ENCODE data around the gene KCNH2.
"Not testable (repeated sequence)": the region's sequence is repeated elsewhere in the genome, so short reads cannot be mapped to it uniquely, and the experiment has no call there.

The KCNH2 gene

DNA sequence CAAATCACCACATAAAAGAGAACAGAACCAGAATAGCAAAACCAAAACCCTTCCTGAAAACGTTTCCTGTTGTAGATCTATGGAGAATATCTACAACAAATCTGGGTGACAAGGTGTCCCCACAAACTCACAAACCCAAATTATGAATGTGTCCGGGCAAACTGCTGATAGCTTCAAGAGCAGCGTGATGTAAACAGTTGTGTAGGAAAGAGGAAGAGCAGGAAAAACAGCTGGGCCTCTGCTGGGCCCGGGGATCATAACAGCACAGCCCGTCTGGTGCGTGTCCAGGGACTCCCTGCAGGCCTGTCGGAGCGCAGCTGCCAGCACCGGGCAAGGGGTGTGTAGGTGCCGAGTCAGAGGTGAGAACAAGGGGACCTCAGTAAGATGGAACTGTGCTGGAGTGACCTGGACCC is 53.7 kb downstream of the KCNH2 start:
- DNase-seq, result no peak

GRCh38 chr7:150923802-150924201 is 54.3 kb downstream of the KCNH2 start:
- no peak for DNase-seq

DNA sequence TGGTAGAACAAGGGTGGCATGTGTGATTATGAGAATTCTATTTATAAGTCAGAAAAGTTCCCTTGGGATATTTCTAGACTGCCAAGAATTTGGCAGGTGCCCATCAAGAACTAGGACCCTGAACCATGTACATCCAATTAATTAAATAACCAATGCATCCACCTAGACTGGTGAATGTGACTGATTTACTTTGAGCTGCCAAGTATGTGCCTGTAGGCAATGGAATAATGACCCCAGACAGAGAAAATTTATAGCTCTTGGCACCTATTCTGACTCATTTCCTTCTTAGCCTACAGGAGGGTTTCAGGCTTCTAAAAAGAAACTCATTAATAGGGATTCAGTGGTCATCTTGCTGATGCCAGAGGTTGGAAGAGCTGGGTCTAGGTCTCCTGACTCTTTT is 54.9 kb downstream of the KCNH2 start:
- no peak for DNase-seq

GRCh38 chr7:150919160-150919559 is 59.0 kb downstream of the KCNH2 start:
- no peak for DNase-seq

GRCh38 chr7:150918378-150918777 is 59.7 kb downstream of the KCNH2 start:
- no peak for DNase-seq

- DNase-seq, result no peak
Measured at GRCh38 chr7:150917969-150918368, 60.2 kb downstream of the KCNH2 start.

GRCh38 chr7:150916670-150917069 is 61.5 kb downstream of the KCNH2 start:
- DNase-seq, result no peak

- no peak for DNase-seq
Measured at GRCh38 chr7:150914966-150915365, 63.2 kb downstream of the KCNH2 start.

- no peak for DNase-seq
Measured at GRCh38 chr7:150914196-150914595, 63.9 kb downstream of the KCNH2 start.

- no peak for DNase-seq
Measured at GRCh38 chr7:150912427-150912826, 65.7 kb downstream of the KCNH2 start.

- DNase-seq, result no peak
Measured at GRCh38 chr7:150911590-150912267, 66.4 kb downstream of the KCNH2 start.

- no peak for DNase-seq
Measured at GRCh38 chr7:150910996-150911422, 67.1 kb downstream of the KCNH2 start.

DNA sequence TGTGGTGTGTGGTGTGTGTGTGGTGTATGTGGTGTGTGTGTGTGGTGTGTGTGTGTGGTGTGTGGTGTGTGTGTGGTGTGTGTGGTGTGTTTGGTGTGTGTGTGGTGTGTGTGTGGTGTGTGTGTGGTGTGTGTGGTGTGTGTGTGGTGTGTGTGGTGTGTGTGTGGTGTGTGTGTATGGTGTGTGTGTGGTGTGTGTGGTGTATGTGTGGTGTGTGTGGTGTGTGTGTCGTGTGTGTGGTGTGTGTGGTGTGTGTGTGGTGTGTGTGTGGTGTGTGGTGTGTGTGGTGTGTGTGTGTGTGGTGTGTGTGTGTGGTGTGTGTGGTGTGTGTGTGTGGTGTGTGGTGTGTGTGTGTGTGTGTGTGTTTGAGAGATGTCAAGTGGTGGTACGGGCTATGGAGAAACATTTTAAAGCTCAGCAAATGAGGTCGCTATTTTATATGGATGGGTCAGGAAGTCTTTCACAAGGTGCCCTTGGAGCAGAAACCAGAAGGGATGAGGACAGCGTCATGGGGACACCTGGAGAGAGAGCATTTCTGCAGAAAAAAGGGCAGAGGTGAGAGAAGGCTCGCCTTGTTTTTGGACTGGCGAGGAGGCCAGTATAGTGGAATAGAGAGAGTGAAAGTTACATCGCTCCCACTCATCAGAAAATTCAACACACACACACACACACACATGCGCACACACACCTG is 67.7 kb downstream of the KCNH2 start:
- DNase-seq, result not testable (repeated sequence)

DNA sequence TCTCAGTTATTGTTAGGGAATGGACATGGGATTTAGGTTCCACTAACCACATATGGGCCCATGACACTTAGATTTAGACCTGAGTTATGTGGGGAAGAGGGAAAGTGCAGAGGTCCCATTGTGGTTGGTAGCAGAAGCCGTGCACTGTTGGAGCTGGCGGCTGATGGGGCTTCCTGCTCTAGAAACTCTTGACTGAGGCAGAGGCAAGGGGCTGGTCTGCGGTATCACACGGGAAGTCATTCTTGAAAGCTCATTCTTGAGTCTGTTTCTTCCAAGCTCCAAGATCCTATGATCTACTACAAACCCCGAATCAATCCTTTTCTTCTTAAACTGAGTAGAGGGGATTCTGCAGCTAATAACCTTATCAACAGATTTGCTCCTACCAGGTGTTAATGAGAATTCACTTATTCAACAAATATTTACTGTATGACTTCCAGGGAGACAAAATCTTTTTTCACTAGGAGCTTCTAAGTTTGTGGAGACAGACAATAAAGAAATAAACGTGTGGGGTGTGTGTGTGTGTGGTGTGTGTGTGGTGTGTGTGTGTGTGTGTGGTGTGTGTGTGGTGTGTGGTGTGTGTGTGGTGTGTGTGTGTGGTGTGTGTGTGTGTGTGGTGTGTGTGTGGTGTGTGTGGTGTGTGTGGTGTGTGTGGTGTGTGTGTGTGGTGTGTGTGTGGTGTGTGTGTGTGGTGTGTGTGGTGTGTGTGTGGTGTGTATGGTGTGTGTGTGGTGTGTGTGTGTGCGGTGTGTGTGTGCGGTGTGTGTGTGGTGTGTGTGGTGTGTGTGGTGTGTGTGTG is 68.7 kb downstream of the KCNH2 start:
- peak; percentile 56 for DNase-seq

GRCh38 chr7:150908173-150908572 is 69.9 kb downstream of the KCNH2 start:
- DNase-seq, result no peak

GRCh38 chr7:150904011-150904909 is 73.9 kb downstream of the KCNH2 start:
- no peak for DNase-seq

DNA sequence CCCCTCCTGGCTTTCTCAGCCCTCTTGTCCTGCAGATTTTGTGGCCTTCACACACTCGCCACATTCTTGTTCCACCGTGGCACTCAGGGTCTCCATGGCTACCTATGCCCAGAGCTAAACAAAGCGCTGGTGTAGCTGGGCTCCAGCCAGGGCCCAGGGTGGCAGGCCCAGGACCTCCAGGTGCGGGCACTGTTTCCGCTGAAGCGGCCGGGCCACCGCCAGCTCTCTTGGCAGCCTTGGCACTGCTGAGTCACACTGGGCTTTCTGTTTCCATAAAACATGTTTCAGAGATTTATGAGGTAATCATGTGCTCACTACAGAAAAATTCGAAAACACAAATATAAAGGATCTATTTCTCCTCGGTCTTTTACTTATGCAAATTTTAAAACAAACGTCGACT is 74.5 kb downstream of the KCNH2 start:
- DNase-seq, result no peak

- DNase-seq, result no peak
Measured at GRCh38 chr7:150902078-150903033, 75.8 kb downstream of the KCNH2 start.

DNA sequence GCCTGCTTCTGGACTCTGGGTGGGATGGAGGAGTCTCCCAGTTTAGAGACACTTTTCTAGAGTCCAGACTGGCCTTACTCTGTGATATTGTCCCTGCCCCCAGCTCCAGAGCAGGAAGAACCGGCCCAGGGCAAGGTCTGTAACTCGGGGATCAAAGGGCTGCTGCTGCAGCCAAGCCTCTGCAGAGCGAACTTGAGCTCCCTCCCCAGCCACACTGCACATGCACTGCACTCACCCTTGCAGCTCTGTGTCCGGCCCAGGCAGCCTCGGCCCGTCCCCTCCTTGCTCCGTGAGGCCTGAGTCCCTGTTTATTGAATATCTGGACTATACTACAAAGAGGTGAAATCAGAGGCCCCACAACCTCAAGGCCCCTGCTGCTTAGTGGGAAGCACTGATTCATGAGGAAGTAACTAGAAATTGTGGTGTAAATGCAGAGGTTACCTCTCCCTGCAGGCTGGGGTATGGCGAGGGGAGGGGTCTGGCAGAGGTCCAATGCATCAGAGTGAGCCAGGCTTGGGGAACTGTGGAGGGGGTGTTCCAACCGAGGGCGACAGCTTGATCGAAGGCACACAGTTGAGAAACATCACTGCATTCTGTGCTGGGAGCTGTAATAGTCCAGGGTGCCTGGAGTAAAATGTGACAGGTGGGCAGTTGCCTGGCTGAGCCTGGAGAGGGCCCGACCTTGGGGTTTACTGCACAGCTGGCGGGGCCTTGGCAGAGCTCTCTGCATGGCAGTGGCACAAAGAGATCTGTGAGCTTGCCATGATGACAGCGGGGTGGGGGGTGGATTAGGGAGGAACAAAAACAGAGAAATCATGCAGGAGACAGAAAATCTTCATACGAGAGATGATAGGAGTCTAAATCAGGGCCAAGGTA is 76.7 kb downstream of the KCNH2 start:
- no peak for DNase-seq

DNA sequence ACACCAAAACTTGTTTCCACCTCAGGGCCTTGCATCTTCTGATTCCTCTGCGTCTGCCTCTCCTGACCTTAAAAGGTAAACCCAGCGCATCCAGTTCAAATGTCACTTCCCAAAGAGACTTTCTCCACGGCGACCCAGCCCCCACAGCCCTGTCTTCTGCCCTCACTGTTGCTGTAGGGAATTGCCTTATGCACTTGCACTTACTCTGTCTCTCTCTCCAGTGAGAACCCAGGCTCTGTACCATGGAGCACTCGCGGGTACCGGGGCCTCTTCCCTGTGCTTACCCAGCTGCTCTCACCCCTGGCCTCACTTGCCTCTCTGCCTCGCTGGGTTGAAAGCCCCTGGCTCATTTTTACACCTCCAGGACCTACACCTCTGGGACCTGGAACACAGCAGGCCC is 77.4 kb downstream of the KCNH2 start:
- no peak for DNase-seq
